Stimulated activated naive CD8-positive, alpha-beta T cell treated with anti-CD3 and anti-CD28 coated beads, Interleukin-15, Interleukin-2, amounts not matched to agents 100 U/mL and 50 U/mL, for 24 hours (primary cell): Measurements from ENCODE around the gene RAB31.

Experiments
- ATAC-seq: fragments of 150-1000 bp; cut with Tn5 transposase; one replicate; pipeline ENCODE4 v1.10.0; 2021
- DNase-seq: peaks from one replicate; pipeline ENCODE4 v3.0.0; 2021

RAB31 gene

DNA sequence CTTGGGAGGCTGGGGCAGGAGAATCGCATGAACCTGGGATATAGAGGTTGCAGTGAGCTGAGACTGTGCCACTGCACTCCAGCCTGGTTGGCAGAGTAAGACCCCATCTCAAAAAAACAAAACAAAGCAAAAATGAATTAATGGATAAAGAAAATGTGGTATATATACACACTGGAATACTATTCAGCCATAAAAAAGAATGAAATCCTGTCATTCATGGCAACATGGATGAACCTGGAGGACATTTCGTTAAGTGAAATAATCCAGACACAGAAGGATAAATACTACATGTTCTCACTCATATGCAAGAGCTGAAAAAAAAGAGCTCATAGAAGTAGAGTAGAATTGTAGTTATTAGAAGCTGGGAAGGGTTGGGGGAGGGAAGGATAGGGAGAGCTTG, 80.8 kb downstream of the RAB31 start:
- no peak for DNase-seq
- ATAC-seq, result no peak

- ATAC-seq (no peak), DNase-seq (no peak)
Observed at GRCh38 chr18:9790261-9790660, 82.2 kb downstream of the RAB31 start.

DNA sequence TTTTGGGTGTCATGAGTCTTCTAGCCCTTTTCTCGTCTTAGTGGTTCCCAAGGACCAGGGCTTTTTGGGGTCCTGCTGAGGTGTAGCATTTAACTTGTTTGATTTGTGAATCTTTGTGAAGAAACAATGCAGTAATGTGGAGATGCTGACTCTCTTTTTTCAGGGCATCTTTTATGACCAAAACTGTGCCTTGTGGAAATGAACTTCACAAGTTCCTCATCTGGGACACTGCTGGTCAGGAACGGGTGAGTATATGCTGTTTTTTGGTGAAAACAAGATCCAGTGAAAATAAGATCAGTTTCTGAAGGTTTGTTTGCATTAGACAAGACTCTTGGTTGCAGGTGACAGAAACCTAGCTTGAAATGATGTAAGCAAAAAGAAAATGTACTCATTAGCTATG, 83.9 kb downstream of the RAB31 start:
- no peak for ATAC-seq
- no peak for DNase-seq

- ATAC-seq, result no peak
- peak; percentile 54 for DNase-seq
Observed at GRCh38 chr18:9792565-9793245, 84.6 kb downstream of the RAB31 start.

GRCh38 chr18:9796011-9796410, 87.9 kb downstream of the RAB31 start:
- no peak for ATAC-seq
- no peak for DNase-seq

GRCh38 chr18:9796935-9797549, 88.9 kb downstream of the RAB31 start:
- ATAC-seq (no peak), DNase-seq (no peak)

- ATAC-seq (no peak), DNase-seq (no peak)
Observed at GRCh38 chr18:9802175-9803062, 94.3 kb downstream of the RAB31 start.

- ATAC-seq (no peak), DNase-seq (no peak)
Observed at GRCh38 chr18:9803063-9803697, 95.1 kb downstream of the RAB31 start.

DNA sequence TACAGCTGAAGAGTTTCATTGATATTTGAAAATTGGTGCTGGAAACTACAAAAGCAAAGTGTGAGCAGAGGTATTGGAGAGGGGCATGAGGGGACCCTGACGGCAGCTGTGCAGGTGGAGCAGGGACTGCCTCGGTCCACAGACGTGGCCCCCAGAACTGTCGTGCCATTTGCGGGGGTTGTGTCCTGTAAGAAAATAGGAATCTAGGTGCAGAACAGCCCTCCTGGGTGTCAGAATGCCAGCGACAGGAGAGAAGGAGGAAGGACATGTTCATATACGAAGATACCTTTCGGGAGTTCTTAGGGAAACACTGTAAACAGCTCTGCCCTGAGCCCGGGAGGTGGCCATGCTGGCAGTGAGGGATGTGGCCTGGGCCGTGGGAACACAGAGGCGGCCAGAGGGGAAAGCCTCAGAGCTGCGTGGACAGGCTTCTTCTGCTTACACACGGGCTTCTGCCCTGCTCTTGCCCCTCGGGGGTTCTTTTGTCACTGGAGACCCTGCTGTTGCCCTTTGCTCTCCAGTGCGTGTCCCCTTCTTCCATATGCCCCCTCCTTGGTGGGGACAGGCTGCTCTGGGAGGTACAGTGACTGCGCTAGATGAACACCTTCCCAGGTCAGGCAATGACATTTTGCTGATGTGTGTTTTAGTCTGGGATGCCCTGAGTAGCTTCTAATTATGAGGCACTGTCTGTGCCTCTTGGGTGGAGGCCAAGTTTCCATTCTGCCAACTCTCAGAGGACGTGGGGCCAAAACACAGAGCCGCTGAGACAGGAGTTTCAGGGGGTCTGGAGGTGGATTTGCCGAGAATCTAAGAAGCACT, 95.8 kb downstream of the RAB31 start:
- no peak for DNase-seq
- ATAC-seq, result no peak

- ATAC-seq (no peak), DNase-seq (no peak)
Observed at GRCh38 chr18:9804517-9805104, 96.5 kb downstream of the RAB31 start.

- ATAC-seq (no peak), DNase-seq (no peak)
Observed at GRCh38 chr18:9806905-9807304, 98.8 kb downstream of the RAB31 start.

- ATAC-seq, result no peak
- no peak for DNase-seq
Observed at GRCh38 chr18:9808295-9809241, 100.5 kb downstream of the RAB31 start.

DNA sequence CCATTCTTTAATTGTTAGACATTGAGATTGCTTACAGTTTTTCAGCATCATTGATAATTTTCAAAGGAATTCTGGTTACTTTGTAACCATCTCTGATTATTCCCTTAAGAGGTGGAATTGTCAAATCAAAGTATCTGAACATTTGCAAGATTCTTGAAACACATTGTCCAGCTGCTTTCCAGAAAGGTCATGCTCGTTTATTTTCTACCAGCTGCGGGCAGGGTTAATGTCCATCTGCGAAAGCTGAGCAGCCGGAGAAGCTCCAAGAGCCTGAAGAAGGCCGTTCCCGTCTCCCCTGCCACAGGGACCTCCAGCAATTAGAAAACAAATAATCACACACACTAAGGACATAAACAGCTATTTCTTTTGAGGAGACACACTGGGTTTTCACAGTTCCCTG, 101.6 kb downstream of the RAB31 start:
- no peak for DNase-seq
- no peak for ATAC-seq

- ATAC-seq (no peak), DNase-seq (no peak)
Observed at GRCh38 chr18:9810299-9810698, 102.2 kb downstream of the RAB31 start.

DNA sequence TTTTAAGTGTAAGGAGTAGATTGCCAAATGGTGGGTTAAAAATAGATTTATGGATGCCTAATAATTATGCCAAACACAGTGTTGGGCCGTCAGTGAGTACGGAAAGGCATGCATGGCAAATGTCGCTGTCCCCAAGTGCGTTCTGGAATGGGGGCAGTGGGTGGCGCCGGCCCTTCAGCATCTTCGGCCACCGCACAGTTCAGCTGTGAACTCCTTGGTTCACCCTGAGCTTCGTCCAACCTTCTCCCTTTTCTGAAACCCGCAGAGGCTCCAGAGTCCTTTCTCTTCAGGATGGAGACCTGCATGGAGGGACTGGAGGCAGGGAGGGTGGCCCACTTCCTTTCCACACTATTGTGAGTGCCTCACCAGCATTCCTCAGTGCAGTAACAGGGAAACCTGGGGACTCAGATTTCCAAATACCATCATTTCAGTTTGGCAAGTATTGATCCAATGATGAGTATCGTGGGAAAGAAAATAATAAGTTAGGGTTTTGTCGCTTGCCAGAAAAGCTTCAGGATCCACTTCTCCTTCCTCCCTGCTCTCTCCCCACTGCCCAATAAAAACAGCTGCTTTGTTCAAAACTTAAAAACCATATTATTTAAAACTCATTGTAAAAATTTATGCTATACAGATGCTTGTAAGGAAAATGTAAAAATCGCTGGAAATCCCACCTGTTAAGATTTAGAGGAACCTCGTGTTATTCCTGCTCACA, 103.0 kb downstream of the RAB31 start:
- DNase-seq, result no peak

DNA sequence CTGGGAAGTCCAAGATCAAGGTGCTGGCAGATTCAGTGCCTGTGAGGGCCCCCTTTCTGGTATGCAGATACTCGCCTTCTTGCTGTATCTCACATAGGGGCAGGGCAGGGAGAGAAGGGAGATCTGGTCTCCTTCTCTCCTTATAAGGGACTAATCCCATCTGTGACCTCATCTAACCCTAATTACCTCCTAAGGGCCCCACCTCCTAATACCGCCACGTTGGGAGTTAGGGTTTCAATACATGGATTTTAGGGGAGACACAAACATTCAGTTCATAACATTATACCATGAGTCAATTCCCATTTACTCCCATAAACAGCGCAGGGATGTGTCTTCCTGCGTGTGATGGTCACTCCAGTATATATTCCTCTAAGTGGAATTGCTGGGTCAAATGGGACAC, 103.9 kb downstream of the RAB31 start:
- no peak for ATAC-seq
- DNase-seq, result no peak

More for the DNA sequence above, 103.0 kb downstream of the RAB31 start:
- ATAC-seq, result no peak

DNA sequence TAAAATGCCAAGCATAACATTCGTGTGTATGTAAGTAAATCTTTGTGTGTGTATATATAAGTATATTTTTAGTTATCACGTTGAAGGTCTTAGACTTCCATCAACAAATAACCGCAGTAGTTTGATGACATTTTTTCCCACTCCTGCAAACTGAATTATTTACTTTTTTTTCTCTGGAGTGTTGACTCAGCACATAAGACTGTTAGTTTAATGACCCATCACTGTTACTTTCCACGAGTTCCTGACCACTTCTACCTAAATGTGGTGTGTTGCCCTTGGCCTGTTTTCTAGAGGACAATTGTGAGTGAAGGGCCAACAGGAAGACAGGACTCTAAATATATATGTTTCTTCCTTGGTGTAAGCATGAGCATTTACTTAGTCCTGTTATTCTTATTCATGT, 106.3 kb downstream of the RAB31 start:
- ATAC-seq, result no peak
- no peak for DNase-seq

GRCh38 chr18:9817286-9817685, 109.2 kb downstream of the RAB31 start:
- ATAC-seq (no peak), DNase-seq (no peak)

DNA sequence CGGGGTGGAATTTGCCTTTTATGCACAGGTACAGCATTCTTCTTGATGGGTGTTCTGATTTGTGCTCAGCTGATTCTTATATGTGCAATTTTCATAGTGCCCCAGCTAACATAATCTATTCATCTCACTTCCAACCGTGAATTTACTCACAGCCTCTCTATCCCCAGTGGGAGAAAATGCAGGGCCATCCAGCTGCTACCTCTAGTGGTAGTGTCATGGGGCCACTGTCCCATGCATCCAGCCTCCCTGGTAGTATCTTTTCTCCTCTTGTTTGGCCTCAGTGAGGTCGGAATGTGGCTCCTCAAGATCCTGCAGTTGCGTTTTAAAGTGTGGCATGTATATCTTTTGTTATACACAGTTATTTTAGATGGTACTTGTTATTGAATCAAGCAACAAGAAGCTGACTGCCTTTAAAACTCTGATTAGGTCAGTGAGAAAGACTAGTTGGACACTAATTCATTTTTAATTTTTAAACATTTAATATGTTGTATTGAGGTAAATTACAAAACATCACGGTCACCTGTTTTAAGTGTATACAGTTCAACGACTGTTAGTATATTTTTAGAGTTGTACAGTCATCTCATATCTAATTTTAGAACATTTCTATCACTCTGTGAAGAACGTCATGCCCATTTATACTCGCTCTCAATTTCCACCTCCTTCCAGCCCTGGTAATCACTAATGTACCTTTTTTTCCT, 109.8 kb downstream of the RAB31 start:
- ATAC-seq (no peak), DNase-seq (no peak)
